NCI-H345 treated with DMSO at 0.1 percent for 48 hours (cell line): Measurements from ENCODE around the gene PARD3.
"Not testable (repeated sequence)": the region's sequence is repeated elsewhere in the genome, so short reads cannot be mapped to it uniquely, and the experiment has no call there.

Experiments used
- DNase-seq: peaks from one replicate; lab custom pipeline; 2025; ENCODE audit not compliant: unreplicated experiment; lab: John Stamatoyannopoulos, UW

Gene PARD3

GRCh38 chr10:34768261-34768971 lies 46.7 kb downstream of the PARD3 start:
- peak; percentile 10 for DNase-seq

DNA sequence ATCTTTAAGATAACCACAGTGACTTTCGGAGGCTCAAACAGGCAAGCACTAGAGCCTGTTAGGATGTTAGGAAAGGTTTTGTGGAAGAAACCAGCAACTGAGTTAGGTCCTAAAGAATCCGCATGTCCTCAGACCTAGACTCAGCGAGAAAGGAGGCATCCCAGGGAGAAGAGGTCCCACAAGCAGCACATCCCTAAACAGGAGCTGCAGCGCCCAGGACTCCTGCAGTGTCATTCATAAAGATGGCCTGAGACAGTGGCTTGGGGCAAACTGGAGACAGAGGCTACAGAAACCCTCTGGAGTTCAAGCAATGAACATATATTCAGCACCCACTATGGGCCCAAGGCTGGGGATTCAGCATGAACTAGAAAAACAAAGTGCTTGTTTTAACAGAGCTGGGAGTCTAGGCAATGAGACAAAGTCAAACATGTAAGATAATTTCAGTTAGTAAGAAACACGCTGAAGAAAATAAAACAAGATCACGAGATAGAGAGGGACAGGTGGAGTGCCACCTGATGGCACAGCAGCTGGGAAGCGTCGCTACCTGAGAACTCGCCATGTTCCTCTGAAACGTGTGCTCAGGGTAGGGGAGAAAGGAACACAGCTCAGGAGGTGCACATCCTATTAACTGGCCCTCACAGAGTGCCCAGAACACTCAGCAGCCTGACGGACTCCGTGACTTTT lies 48.1 kb downstream of the PARD3 start:
- DNase-seq = no peak

DNA sequence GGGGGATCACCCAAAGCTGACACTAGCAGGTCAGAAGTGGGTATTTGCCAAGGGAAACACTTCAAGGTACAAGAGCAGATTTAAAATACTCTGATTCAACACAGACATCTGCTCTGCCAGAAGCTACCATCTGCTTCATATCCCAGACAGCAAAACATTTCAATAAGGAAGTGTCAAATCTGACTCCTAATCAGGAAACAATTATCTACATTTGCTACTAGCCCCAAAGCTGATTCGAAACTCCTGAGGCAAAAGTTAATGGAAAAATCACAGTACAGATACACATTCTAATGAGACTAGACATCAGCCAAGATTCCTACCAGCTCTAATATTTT lies 48.9 kb downstream of the PARD3 start:
- DNase-seq = no peak

- peak; percentile 41 for DNase-seq
Observed at GRCh38 chr10:34764472-34764946, 50.6 kb downstream of the PARD3 start.

DNA sequence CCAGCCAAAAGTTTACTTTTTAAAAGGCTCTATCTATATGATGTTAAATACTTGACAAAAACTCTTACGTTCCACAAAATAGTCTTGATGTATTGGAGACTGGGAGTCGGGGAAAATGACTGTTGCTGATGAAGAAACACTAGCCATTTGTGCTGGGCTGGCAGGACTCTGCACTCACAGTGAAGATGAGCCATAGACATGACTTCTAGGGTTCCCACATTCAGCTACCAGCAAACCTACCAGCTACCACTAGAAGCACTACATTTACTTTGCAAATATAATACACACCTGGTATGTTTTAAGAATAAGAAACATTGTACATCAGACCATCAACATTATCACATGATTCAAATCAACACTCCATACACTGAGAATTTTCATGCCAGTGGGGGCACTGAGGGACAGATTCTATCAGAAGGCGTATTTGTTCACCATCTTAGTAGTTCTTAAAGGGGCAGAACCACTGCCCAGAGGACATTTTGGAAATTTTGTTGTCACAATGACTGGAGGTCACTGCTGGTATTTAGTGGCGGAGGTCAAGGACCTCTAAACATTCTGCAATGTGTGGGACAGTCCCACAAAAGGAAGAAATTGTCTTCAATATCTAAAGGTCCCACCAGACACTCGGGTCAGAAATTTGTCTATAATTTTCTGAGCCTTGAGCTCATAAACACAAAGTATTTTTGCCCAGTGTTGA lies 52.3 kb downstream of the PARD3 start:
- no peak for DNase-seq

DNA sequence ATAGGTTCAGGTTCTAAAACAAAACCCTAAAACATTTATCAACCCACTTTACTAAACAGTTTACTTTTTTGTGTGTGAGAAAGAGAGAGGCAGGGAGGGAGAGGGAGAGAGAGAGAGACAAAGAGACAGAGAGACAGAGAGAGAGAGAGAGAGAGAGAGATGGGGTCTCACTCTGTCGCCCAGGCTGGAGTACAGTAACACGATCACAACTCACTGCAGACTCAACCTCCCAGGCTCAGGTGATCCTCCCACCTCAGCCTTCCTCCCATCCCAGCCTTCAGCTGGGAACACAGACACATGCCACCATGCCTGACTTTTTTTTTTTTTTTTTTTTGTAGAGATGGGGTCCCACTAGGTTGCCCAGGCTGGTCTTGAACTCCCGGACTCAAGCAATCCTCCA lies 52.9 kb downstream of the PARD3 start:
- no peak for DNase-seq

GRCh38 chr10:34761453-34761852 lies 53.6 kb downstream of the PARD3 start:
- no peak for DNase-seq

DNA sequence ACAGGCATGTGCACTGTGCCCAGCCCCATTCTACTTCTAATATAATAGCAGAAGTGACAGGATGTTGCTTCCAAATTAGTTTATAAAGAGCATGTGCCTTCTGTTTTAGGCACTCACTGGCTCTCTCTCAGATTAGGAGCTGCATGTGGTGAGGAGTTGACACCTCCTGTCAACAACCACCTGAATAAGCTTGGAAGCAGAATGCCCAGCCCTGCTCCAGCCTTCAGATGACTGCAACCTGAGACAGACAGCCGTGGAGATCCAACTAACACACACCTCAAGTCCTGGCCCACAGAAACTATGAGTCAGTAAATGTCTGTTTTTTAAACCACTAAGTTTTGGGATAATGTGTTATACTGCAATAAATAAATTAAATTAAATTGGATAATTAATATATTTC lies 54.5 kb downstream of the PARD3 start:
- no peak for DNase-seq

GRCh38 chr10:34759837-34760215 lies 55.3 kb downstream of the PARD3 start:
- DNase-seq = no peak

- DNase-seq = no peak
Observed at GRCh38 chr10:34759161-34759836, 55.8 kb downstream of the PARD3 start.

- no peak for DNase-seq
Observed at GRCh38 chr10:34758447-34758996, 56.6 kb downstream of the PARD3 start.

DNA sequence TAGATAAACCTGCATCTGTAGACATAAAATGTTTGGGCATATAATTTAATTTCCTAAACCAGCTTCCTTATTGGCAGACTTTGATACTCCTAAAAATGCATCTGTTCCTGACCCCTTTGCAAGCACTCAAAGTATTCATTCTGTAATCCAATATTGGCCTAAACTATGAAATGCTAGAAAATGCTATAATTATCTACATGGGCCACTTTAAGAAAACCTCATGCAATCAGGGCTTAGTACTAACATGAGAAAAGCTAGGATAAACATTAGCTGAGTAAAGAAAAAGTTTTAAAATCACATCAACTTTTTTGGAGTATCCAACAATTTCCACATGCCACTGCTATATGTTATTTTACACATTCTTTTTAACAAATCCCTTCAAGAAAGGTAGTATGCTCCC lies 57.2 kb downstream of the PARD3 start:
- DNase-seq = no peak

DNA sequence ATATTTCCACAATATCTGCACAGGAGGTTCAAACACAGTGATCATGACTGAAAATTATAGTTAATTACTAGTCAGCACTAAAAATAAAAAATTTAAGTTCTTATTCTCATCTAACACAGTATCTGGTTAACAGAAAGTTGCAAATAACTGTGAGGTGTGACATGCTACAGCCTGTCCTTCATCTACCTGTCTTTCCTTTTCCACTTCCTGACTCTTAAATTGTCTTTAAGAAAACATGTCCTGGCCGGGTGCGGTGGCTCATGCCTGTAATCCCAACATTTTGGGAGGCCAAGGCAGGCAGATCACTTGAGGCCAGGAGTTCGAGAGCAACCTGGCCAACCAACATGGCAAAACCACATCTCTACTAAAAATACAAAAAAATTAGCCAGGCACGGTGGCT lies 57.9 kb downstream of the PARD3 start:
- DNase-seq = not testable (repeated sequence)

DNA sequence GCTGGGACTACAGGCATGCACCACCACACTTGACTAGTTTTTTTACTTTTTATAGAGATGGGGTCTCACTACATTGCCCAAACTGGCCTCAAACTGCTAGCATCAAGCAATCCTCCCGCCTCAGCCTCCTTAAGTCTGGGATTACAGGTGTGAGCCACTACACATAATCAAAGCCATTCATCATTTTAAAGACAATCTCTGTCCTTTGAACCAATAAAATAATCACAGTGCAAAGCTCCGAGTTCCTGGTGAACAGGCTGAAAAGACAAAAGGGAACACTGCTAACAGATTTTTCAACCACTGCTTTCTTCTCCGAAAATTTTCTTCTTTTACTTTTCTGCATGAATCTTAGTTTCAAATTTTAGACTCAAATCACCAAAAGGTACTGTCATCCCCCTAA lies 58.5 kb downstream of the PARD3 start:
- DNase-seq = no peak

DNA sequence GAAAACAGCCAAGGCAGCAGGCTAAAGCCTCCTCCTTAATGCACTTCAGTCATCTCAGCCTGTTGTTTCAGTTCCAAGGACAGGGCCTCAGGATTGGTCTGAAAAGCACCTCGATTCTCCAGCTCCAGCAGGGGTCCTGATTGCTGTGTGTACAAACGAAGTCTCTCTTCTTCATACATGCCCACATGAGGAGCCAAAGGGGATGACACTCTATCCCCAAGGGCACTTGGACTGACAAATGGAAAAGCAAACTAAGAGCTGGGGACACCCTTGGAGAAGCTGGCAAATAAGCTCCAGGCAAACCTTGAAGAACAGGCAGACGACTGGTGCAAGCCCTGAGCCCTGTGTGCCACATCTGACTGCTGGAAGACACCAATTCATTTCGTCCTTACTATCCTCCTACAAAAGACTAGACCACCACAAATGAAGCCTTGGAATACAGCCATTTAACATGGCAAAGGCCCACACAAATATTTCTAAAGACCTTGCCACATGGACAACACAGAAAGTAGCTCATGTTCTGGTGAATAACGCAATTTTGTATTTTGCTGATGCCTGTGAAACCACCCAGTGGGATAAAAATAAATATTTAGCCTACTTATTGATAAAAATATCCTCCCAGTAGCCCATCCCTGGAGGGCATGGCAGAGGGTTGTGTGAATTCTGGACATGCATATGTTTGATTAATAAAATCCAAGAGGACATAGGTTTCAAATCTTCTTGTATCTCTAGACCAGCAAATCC lies 61.9 kb downstream of the PARD3 start:
- DNase-seq = no peak

DNA sequence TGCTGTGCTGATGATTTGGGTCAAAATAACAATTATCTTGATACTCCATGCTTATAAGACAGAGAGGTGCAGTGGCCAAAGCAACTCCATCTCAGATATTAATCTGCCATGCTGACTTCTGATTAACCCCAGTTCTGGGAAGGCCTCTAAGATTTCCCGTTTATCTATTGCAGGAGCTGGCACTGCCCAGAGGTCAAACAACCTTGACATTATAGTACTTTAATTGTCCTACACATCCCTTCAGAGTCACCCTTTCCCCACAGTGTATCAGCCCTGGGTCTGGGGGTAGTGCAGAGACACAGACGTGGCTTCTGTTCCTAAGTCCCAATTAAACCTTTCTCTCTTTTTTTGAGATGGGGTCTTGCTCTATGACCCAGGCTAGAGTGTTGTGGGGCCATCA lies 63.8 kb downstream of the PARD3 start:
- DNase-seq = no peak

GRCh38 chr10:34750795-34751194 lies 64.3 kb downstream of the PARD3 start:
- DNase-seq = not testable (repeated sequence)

- no peak for DNase-seq
Observed at GRCh38 chr10:34748767-34749166, 66.3 kb downstream of the PARD3 start.

DNA sequence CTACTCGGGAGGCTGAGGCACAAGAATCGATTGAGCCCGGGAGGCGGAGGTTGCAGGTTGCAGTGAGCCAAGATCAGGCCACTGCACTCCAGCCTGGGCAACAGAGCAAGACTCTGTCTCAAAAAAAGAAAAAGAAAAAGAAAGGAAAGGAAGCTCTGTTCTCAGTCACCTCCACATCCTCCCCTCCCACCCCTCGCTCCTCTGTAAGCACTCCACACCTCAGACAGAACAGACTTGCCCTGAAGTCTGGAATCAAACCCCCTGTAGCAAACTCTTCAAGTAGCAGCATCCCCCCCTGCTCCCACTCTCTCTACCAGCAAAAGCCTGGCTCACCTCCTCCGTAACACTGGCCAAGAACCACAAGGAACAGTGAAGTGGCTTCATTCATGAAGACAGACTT lies 66.7 kb downstream of the PARD3 start:
- DNase-seq = no peak

DNA sequence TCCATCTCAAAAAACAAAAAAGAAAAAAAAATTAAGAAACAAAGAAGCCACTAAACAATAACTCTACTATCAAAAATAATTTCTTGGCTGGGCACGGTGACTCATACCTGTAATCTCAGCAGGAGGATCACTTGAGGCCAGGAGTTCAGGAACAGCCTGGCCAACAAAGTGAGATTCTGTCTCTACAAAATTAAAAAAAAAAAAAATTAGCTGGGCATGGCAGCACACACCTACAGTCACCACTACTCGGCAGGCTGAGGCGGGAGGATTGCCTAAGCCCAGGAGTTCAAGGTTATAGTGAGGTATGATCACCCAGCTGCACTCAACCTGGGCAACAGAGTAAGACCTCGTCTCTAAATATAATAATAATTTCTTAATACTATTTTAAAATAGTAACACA lies 69.0 kb downstream of the PARD3 start:
- no peak for DNase-seq

DNA sequence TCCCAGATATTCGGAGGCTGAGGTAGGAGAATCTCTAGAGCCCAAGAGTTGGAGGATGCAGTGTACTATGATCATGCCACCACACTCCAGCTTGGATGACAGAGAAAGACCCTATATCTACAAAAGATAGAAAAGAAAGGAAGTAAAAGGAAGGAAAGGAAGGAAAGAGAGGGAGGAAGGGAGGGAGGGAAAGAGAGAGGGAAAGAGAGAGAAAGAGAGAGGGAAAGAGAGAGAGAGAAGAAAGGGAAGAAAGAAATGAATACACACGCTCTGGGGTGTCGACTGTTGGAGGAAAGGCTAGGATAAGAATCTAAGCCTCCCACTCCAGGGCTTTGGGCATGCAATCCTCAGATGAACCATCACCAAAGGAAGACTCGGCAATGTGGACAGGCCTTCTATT lies 69.9 kb downstream of the PARD3 start:
- no peak for DNase-seq
